ENCODE results near the gene SHCBP1.

The SHCBP1 gene

DNA sequence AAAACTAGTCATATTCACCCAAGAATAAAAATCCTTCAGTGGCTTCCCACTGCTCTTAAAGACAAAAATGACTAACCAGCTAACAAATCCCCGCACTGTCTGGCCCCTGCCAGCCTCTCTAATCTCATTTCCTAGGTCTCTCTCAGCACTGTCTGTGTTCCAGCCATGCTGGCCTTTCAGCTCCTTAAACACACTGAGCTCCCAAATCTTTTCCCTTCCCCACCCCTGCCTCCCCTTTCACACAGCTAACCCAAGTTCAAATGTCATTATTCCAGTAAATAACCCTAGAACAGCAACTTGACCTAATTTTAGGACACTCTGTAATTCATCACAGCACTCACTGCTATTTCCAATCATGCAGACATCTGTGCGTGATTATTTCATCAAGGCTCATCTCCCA is 7.8 kb downstream of the SHCBP1 start:
- DNase-seq: no peak

DNA sequence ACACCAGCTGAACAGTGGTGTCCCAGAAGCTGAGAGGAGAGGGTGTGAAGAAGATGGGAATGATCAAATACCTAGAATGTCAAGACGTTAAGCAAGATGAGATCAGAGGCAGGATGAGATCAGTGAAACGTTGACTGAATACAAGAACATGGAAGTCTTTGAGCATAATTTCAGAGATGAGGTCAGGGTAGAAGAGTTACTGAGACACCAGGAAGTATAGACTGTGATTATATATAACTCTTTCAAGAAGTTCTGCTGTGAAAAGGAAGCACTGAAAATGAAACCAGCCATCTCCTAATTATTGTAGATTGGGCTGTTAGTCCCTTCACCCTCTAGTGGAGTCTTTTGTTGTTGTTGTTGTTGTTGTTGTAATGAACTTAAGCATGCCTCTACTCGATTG is 9.1 kb downstream of the SHCBP1 start:
- DNase-seq: no peak

DNA sequence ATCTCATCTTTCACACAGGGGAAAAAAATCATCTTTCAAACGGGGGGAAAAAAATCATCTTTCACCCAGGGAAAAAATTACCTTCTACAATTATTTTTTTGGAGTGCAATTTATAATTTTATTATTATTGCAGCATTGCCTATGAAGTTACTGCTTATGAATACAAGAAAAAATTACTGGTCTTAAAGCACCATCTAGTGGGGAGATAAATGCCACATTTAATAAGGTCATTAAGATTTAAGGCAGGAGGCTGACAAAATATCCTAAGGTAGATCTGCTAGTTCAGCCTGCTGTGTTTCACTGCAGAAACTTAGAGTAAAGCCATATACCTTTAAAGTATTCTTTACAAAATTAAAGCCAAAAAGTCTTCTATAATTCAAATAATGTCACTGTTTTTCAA is 13.7 kb downstream of the SHCBP1 start:
- DNase-seq: peak; percentile 62

DNA sequence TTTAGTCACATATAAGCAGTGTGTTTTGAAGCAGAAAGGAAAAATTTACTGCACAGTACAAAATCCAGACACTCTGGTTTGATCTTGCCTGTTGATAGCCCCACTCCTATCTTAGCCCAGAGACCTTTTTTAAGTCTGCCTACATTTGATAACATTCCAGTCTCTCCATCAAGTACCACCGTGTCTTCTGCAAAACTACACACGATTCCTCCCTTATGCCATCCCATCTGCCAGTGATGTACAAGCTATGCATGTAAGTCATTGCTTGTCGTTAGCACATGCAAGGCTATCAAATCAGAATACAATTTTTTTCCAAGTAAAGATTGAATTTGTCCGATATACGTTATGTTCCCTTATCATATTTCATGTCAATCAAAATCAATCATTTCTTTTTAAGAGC is 14.9 kb downstream of the SHCBP1 start:
- DNase-seq: no peak

DNA sequence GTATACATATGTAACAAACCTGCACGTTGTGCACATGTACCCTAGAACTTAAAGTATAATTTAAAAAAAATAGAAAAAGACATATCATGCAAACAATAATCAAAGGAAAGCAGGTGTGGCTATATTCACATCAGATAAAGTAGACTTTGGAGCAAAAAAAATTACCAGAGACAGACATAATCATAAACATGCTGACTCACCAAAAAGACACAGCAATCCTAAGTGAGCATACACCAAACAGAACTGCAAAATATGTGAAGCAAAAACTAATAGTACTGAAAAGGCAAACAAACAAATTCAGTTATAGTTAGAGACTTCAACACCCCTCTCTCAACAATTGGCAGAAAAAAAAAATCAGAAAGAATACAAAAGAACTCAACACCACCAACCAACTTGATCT is 29.9 kb downstream of the SHCBP1 start:
- no peak for DNase-seq

DNA sequence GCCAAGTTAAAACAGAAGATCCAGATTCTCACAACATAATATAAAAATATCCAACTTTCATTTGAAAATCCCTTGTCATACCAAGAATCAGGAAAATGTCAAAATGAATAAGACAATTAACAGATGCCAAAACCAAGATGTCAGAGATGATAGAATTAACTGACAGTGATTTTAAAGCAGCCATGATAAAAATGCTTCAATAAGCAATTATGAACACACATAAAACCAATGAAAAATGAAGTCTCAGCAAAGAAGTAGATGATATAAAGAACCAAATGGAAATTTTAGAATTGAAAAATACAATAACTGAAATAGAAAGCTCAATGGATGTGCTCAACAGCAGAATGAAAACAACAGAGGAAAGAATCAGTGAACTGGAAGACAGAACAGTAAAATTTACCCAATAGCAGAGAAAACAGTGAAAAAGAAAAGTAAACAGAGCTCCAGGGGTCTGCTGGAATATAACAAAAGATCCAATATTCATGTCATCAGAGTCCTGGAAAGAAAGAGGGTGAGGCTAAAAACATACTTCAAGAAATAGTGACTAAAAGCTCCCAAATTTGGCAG is 35.1 kb downstream of the SHCBP1 start:
- no peak for DNase-seq

DNA sequence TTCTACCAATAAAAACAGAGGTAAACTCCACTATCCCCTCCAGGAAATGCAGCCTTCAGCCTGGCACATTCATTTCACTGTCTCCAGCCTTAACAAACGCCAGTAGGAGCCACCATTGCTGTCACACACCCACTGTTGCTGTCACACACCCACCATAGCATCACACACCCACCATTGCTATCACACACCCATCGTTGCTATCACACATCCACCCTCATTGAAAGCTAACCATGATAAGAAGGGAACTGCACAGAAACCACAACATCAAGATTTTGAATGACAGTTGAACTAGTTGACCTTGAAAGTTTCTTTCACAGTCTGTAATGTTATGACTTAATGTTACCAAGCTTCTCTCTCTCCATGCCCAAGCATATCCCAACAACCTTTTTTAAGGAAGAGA is 38.1 kb downstream of the SHCBP1 start:
- no peak for DNase-seq

DNA sequence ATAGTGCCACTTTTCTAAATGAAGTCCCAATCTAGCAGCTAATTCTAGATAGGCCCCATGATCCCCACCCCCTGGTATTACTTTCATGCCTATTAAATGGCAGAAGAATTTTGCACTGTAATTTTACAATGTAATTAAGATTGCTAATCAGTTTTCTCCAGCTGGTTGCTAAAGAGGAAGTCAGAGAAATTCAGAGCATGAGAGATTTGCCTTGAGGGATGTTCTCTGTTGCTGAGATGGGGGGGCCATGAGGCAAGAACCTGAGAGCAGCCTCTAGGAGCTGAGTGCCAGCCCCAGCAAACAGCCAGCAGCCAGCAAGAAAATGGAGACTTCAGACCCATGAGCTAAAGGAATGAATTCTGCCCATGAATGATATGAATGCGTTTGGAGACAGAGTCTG is 38.9 kb downstream of the SHCBP1 start:
- no peak for DNase-seq

DNA sequence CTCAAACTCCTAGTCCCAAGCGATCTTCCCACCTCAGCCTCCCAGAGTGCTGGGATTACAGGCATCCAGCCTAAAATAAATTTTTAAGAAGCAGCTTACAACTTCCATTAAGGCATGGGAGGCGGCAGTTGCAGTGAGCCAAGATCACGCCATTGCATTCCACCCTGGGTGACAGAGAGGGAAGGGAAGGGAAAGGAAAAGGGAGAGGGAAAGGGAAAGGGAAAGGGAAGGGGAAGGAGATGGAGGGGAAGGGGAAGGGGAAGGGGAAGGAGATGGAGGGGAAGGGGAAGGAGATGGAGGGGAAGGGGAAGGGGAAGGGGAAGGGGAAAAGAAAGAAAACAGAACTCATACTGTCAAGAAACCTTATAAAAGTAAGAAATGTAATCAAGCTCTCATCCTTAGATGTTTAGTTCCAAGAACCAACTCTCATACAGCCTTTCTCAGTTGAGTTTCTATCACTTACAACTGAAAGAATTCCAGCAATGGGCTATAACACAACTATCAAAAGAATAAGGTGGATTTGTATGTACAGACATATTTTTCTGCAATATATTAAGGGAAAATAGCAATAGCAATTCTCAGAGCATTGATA is 43.1 kb downstream of the SHCBP1 start:
- DNase-seq: no peak

DNA sequence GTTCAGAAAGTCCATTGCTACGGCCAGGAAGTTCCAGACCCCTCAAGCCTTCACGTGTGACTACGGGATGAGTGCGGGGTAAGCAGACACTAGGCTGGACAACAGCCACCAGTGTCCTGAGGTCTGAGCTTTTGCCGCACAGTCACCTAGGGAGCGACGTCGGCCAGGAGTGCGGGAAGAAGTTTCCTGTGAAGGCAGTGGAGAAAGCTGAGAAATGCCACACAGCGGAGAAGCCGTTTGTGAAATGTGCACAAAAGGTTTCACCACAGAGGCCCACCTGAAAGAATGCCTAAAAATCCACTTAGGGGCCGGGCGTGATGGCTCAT is 47.4 kb downstream of the SHCBP1 start:
- DNase-seq: no peak

DNA sequence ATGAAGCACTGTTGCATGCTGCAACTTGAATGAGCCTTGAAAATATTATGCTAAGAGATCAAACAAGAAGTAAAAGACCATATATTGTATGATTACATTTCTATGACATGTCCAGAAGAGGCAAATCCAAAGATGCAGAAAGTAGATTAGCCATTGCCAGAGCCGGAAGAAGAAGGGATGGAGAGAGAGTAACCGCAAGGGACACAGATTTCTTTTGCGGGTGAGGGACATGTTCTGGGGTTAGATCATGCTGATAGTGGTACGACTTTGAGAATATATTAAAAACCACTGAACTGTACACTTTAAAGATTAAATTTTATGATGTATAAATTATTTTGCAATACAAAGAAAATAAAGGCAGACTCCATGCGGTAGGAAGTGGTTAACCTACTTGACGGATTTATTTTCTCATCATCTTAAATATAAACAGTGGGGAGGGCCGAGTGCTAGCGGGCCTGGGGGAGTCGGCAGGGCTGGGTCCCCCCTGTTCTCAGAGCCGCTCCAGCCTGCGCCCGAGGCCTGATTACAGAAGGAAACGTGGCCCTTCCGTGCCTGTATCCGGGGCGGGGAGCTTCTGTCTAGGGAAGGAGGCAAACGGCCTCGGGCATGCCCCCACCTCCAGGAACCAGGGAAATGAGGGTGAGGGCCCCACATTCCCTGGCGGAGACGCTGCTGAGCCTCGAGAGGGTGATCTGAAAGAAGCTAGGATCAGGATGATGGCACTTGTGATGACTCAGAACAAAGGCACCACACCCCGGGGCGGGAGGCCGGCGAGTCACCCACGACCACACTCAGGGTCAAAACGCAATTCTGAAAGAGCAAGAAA is 48.0 kb downstream of the SHCBP1 start:
- DNase-seq: no peak

DNA sequence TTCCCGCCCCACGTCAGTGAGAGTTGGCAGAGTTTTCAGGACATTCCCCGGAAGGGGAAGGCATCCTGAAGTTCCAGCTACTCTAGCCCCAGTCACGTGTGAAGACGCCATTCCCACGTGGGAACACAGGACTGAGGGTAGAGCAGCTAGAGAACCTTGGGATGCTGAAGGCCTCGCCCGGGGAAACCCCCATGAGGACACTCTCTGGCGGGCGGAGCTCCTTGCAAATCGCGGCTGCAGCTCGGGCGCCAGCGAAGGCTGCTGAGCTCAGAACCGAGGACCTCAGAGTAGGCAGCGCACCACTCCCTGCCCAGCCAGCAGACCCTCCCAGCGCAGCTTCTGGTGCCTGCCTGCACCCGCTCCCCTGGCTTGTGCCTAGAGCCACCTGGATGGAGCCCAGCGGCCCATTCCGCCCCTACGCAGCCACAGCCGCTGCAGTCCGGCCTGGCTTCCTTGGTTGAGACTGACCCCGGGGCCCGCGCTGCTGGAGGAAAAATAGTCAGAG is 51.9 kb downstream of the SHCBP1 start:
- DNase-seq: no peak

DNA sequence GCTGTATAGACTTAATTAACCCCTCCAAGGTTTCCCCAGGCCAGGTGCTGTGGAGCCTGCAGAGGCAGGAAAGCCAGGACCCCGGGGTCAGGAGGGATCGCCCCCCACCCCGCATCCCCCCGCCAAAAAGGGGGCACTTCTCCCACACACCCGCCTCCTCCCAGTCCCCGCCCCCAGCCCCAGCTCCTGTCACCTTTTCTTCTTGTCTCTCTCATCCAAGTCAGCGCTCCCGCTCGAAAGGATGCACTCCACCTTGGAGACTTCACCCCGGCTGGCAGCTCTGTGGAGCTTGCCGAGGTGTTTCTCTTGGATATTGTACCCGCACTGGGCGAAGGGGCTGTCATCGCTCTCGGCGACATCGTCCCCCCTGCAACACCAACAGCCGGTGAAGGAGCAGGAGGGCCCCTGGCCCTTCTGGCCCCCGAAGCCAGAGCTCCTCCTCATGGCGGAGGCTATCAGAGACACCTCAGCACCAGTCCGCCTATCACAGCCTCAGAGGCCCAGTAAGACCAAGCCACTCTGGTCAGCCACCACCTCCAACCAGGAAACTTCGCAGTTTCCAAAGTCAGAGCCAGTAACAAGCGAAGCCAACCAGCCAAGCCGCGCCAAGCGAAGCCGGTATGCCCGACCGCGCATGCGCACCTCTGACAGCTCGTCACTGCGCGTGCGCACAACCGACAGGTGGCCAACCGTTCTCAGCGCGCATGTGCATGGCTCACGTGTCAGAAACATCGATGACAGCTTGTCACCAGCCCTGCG is 52.5 kb downstream of the SHCBP1 start:
- DNase-seq: no peak

DNA sequence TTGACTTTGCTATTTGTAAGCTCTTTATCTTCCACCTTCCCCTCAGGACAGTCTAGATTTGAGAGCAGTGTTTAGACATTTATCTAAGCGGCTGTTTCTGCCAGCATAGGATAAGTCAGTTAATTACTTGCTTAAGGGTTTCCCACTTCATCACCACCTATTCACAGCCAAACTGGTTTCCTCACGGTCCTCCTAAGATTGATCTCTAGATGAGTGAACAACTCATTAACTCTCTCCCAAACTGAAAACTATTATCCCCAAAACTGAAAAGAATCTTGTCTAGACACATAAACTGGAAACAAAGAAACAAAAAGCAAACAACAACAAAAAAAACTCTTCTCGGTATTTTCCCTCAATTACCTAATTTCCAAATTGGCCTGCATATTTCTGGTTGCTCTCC is 58.2 kb downstream of the SHCBP1 start:
- no peak for DNase-seq

DNA sequence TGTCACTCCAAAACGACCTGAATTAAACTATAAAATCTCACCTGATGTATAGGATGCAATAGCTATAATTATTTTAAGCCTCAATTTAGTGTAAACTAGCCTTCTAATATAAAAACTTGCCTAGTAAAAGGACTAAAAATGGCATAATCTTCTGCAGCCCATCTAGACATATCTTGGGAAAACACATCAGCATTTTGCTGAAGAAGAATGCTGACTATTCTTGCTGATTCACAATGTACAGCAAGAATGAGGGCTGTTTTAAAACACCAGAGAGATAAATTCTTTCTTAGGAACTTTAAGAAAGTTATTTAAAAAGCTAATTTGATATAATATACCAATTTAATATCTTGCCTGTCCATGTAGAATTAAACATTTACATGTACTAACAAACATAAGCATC is 63.2 kb downstream of the SHCBP1 start:
- no peak for DNase-seq

DNA sequence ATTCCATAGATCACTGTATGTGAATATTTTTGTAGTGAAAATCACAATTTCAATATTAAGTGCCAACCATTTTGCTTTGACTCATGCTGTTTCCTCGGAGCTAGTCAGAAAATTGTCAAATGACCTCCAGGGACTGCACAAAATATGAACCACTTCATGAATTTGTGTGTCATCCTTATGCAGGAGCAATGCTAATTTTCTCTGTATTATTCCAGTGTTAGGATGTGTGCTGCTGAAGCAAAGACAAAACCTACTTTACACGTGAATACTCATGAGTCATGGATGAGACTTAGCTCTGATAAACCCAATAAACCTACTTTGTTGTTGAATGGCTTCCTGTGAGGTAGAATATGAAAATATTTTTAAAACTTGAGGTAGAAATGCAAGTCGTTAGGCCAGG is 65.2 kb downstream of the SHCBP1 start:
- DNase-seq: peak; percentile 2

DNA sequence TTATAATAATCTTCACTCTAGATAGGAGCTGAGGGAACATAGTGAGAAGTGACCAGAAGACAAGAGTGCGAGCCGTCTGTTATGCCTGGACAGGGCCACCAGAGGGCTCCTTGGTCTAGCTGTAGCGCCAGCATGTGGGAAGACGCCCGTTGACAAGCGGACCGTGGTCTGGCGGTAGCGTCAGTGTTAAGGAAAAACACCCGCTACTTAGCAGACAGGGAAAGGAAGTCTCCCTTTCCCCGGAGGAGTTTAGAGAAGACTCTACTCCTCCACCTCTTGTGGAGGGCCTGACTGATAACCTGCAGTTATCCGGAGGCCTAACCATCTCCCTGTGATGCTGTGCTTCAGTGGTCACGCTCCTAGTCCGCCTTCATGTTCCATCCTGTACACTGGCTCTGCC is 66.7 kb downstream of the SHCBP1 start:
- DNase-seq: peak; percentile 52

DNA sequence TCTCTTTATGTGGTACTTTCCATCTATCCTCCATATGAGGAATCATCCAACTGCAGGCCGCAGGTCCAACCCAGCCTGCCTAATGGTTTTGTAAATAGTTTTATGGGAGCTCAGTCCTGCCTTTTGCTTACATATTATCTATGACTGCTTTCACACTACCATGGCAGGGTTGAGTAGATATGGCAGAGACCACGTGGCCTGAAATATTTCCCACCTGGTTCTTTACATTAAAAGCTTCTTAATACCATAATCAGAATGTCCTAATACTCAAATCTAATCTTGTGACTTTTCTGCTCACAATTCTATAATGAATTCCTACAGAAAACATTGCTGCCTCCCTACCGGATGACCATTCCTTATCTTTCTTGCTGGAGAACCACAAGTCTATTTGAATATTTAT is 71.7 kb downstream of the SHCBP1 start:
- no peak for DNase-seq
